ENCODE results near the gene FRS2.

FRS2 gene

DNA sequence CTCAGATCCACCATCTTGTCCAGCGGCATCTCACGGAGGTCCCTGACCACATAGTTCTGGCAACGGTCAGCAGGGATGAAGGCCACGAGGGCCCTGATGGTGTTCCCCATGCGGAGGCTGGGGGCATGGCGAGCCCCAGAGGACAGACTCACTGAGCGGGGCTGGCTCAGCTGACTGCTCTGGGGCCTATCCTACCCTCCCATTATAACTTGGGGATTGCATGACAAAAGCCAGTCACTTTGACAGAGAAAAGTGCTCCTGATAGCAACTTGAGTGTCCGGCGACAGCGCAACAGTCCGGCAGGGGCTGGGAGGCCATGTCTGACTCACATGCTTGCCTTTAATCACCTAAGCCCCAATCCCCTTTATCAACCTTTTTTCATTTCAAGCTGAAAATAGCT, 140.5 kb downstream of the FRS2 start, which contains the start of gene LRRC10:
LRRC10 (minus strand) TSS at position 179 of the 400 bp plus-strand sequence; CDS start at position 110, 69 bp downstream.
- Histone ChIP-seq H3K4me3 (ENCODE audit: low read depth, low read length) (no peak within 1 kb of the TSS), H3K4me2 (ENCODE audit: low read length) (no peak within 1 kb of the TSS), H3K27ac (no peak within 1 kb of the TSS), H2AFZ (no peak within 1 kb of the TSS), H3K9ac (no peak within 1 kb of the TSS), H3K9me3 (ENCODE audit: control insufficient read depth, low read length) (no peaks in the 10 kb centered on the region), H3K27me3 (ENCODE audit: control insufficient read depth, insufficient read depth, low read length) (no peaks in the 10 kb centered on the region), H3K4me1 (no peaks in the 10 kb centered on the region), H3K36me3 (ENCODE audit: control insufficient read depth, insufficient read depth, low read length) (no peaks in the 10 kb centered on the region), H3K79me2 (no peaks in the 10 kb centered on the region)
- TF ChIP-seq CTCF (IDR thresholded peaks at IDR 0.05): no peak

DNA sequence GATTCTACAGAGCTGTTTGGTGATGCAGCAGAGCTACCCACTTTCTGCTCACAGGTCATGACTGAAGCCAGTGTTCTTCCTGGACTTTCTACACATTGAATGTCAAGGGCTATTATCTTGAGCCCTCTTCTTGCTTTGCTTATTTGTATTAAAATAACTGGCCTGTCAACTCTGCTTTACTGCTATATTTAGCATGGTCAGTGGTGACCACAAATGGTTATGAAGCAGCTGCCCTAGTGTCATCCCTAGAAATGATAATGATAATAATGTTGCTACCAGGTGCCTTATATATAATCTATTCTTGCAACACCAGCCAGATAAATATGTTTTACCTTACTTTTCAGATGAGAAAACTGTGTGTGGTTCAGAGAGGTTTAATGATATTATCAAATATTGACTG, 143.2 kb downstream of the FRS2 start:
- Histone ChIP-seq H3K36me3 (ENCODE audit: control insufficient read depth, insufficient read depth, low read length) (no peaks in the 10 kb centered on the region), H3K4me3 (ENCODE audit: low read depth, low read length) (no peak overlapping the region), H3K9ac (no peak overlapping the region), H3K27me3 (ENCODE audit: control insufficient read depth, insufficient read depth, low read length) (no peaks in the 10 kb centered on the region), H3K9me3 (ENCODE audit: control insufficient read depth, low read length) (no peaks in the 10 kb centered on the region), H2AFZ (no peak overlapping the region), H3K27ac (no peak overlapping the region), H3K4me1 (no peaks in the 10 kb centered on the region), H3K79me2 (no peaks in the 10 kb centered on the region), H3K4me2 (ENCODE audit: low read length) (no peak overlapping the region)
- TF ChIP-seq CTCF (IDR thresholded peaks at IDR 0.05): no peak

DNA sequence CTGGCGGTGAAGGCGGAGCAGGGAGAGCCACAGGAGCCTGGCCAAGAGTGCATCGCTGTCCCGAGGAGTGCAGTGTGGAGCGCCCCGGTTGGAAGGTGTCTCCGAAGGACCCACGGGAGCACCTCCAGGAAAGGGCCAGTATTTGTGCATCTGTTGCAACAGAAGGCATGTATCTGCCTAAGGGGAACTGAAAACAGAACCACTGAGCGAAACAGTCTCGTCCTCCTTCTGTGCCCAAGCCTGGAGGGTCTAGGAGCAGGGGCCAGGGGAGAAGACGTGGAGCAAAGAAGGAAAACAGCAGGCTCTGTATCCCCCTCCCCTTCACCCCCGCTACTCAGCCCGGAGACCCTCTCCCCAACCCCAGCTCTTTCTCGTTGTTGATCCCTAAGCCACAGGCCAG, 145.8 kb downstream of the FRS2 start:
- no peak overlapping the region for H2AFZ ChIP-seq
- no peaks in the 10 kb centered on the region for H3K36me3 ChIP-seq (ENCODE audit: control insufficient read depth, insufficient read depth, low read length)
- H3K27me3 ChIP-seq (ENCODE audit: control insufficient read depth, insufficient read depth, low read length): no peaks in the 10 kb centered on the region
- H3K9ac ChIP-seq: no peak overlapping the region
- H3K9me3 ChIP-seq (ENCODE audit: control insufficient read depth, low read length): no peaks in the 10 kb centered on the region
- H3K4me1 ChIP-seq: no peaks in the 10 kb centered on the region
- H3K79me2 ChIP-seq: no peaks in the 10 kb centered on the region
- no peak overlapping the region for H3K4me2 ChIP-seq (ENCODE audit: low read length)
- no peak overlapping the region for H3K4me3 ChIP-seq (ENCODE audit: low read depth, low read length)
- TF ChIP-seq CTCF (IDR thresholded peaks at IDR 0.05): no peak
- H3K27ac ChIP-seq: no peak overlapping the region

DNA sequence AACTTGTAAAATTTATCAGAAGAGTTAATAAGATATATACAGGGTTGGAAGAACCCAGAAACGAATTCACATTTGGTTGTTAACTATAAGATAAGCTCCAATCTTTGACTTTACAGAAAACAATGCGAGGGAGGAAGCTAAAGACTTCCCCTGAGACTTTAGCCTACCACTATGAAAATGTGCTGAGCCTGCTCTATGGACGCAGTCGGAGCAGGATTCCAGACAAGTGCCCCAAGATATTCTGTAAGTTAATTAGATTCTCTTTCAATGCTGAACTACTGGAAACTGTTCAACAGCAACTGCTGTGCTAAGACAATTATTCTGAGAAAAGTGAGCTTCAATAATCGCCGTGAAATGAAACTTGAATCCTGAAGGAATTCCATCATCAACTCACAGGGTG, 148.9 kb downstream of the FRS2 start:
- no peaks in the 10 kb centered on the region for H3K4me1 ChIP-seq
- no peaks in the 10 kb centered on the region for H3K9me3 ChIP-seq (ENCODE audit: control insufficient read depth, low read length)
- H3K4me2 ChIP-seq (ENCODE audit: low read length): peak overlapping the region; percentile 17
- H3K4me3 ChIP-seq (ENCODE audit: low read depth, low read length): no peak overlapping the region
- no peak for TF ChIP-seq CTCF (IDR thresholded peaks at IDR 0.05)
- H2AFZ ChIP-seq: no peak overlapping the region
- no peaks in the 10 kb centered on the region for H3K27me3 ChIP-seq (ENCODE audit: control insufficient read depth, insufficient read depth, low read length)
- no peak overlapping the region for H3K9ac ChIP-seq
- no peak overlapping the region for H3K27ac ChIP-seq
- no peaks in the 10 kb centered on the region for H3K36me3 ChIP-seq (ENCODE audit: control insufficient read depth, insufficient read depth, low read length)
- H3K79me2 ChIP-seq: no peaks in the 10 kb centered on the region

GRCh38 chr12:69620077-69620476, 149.9 kb downstream of the FRS2 start:
- Histone ChIP-seq H3K27me3 (ENCODE audit: control insufficient read depth, insufficient read depth, low read length) (no peaks in the 10 kb centered on the region), H3K9me3 (ENCODE audit: control insufficient read depth, low read length) (no peaks in the 10 kb centered on the region), H3K27ac (no peak overlapping the region), H3K9ac (no peak overlapping the region), H3K4me3 (ENCODE audit: low read depth, low read length) (no peak overlapping the region), H3K4me2 (ENCODE audit: low read length) (no peak overlapping the region), H3K36me3 (ENCODE audit: control insufficient read depth, insufficient read depth, low read length) (no peaks in the 10 kb centered on the region), H3K79me2 (no peaks in the 10 kb centered on the region), H3K4me1 (no peaks in the 10 kb centered on the region), H2AFZ (no peak overlapping the region)
- no peak for TF ChIP-seq CTCF (IDR thresholded peaks at IDR 0.05)

Data from parathyroid adenoma (tissue), 2 donors.